Urothelium cell line (cell line): ENCODE data around the gene MEGF6.
A peak's percentile ranks its signal among the peaks of the same experiment; 100 is the strongest.

Experiments used
- DNase-seq: peaks from one replicate; pipeline ENCODE4 v3.0.0; 2011; ENCODE audit warnings: low spot score, mixed read lengths
- FAIRE-seq: peaks from 2 replicates; lab custom pipeline; 2011; peaks lifted over from hg19 to GRCh38; lab: Jason Lieb, UNC

Gene MEGF6

GRCh38 chr1:3463891-3464648, 147.2 kb downstream of the MEGF6 start:
- FAIRE-seq = no peak
- DNase-seq = no peak

GRCh38 chr1:3463408-3463863, 147.9 kb downstream of the MEGF6 start:
- FAIRE-seq (no peak), DNase-seq (no peak)

GRCh38 chr1:3463013-3463385, 148.3 kb downstream of the MEGF6 start:
- no peak for FAIRE-seq
- no peak for DNase-seq

GRCh38 chr1:3462356-3463012, 148.8 kb downstream of the MEGF6 start:
- DNase-seq (no peak), FAIRE-seq (no peak)

GRCh38 chr1:3461934-3462275, 149.4 kb downstream of the MEGF6 start:
- no peak for FAIRE-seq
- DNase-seq = no peak

- no peak for FAIRE-seq
- no peak for DNase-seq
Measured at GRCh38 chr1:3461238-3461933, 149.9 kb downstream of the MEGF6 start.

GRCh38 chr1:3460672-3461131, 150.6 kb downstream of the MEGF6 start:
- no peak for DNase-seq
- FAIRE-seq = no peak

GRCh38 chr1:3459940-3460671, 151.2 kb downstream of the MEGF6 start:
- DNase-seq (no peak), FAIRE-seq (no peak)

GRCh38 chr1:3459051-3459908, 152.0 kb downstream of the MEGF6 start:
- DNase-seq (no peak), FAIRE-seq (no peak)

- no peak for DNase-seq
- no peak for FAIRE-seq
Measured at GRCh38 chr1:3457910-3458883, 153.1 kb downstream of the MEGF6 start.

GRCh38 chr1:3456964-3457909, 154.1 kb downstream of the MEGF6 start:
- no peak for FAIRE-seq
- no peak for DNase-seq

- DNase-seq (no peak), FAIRE-seq (no peak)
Measured at GRCh38 chr1:3456449-3456963, 154.8 kb downstream of the MEGF6 start.

- DNase-seq (no peak), FAIRE-seq (no peak)
Measured at GRCh38 chr1:3455670-3456448, 155.4 kb downstream of the MEGF6 start.

GRCh38 chr1:3454811-3455618, 156.3 kb downstream of the MEGF6 start:
- no peak for FAIRE-seq

GRCh38 chr1:3453891-3454810, 157.2 kb downstream of the MEGF6 start, which contains the start of gene ARHGEF16:
TSS of gene ARHGEF16 (plus strand) at chr1:3454665. CDS start at chr1:3463085, 8,420 bp downstream.
- FAIRE-seq (peak; percentile 30), DNase-seq (peak; percentile 72)

More at GRCh38 chr1:3454811-3455618, 156.3 kb downstream of the MEGF6 start:
- DNase-seq = peak; percentile 24
